ENCODE data around the gene TRDN.

- TF ChIP-seq EP300 (conservative IDR thresholded peaks at IDR 0.05; ENCODE audit: poor library complexity, severe bottlenecking) (no peak), CTCF (IDR thresholded peaks at IDR 0.05; ENCODE audit: poor library complexity, severe bottlenecking) (no peak), MXI1 (conservative IDR thresholded peaks at IDR 0.05; ENCODE audit: poor library complexity, severe bottlenecking) (no peak), REST (IDR thresholded peaks at IDR 0.05; ENCODE audit: borderline replicate concordance) (no peak)
Measured at GRCh38 chr6:123489589-123489988, 147.2 kb downstream of the TRDN start.
